NCI-H526 (cell line): ENCODE measurements around the gene PIM1.

Experiments used
- DNase-seq, 2 experiments: peaks; one replicate each; lab custom pipeline; 2025; lab: John Stamatoyannopoulos, UW

Gene PIM1

GRCh38 chr6:37222125-37222967 lies 52.4 kb downstream of the PIM1 start:
- DNase-seq = peak; percentile 96 to 98

- no peak for DNase-seq
Measured at GRCh38 chr6:37222992-37223391, 53.0 kb downstream of the PIM1 start.
